H1 (cell line): Measurements from ENCODE around the gene PRDX2. TPM values are rescaled to one million over a fixed set of nuclear protein-coding genes. Genes with fewer than 3 reads are reported as not detected.

ENCODE experiments used
- CTCF ChIA-PET: fragments of 300-600 bp; sonication (Branson Sonifier 250); formaldehyde crosslinking; loops from one replicate; lab custom pipeline; 2021; ENCODE audit not compliant: partially characterized antibody; lab: Charles Lee
- POLR2A ChIA-PET: fragments of 300-600 bp; sonication (Branson Sonifier 250); formaldehyde crosslinking; loops from one replicate; lab custom pipeline; 2021; ENCODE audit warnings: inconsistent platforms; ENCODE audit not compliant: partially characterized antibody; lab: Charles Lee
- DNase-seq, 2 experiments: peaks; one replicate each; pipeline versions ENCODE4 v3.0.0 to v3.0.0-alpha.2; 2010 to 2022; ENCODE audit warnings: low spot score in 2 of 2, low read depth in 1 of 2, mixed read lengths in 1 of 2
- FAIRE-seq: peaks from 2 replicates; lab custom pipeline; 2011; peaks lifted over from hg19 to GRCh38; lab: Jason Lieb, UNC
- H2AFZ ChIP-seq: 2 replicates; pipeline ENCODE4 v1.8.1; 2012; ENCODE audit warnings: low read length, inconsistent platforms
- H2AK5ac ChIP-seq: 2 replicates; pipeline ENCODE4 v1.6.1; 2013; ENCODE audit warnings: low read depth, low read length
- H2BK120ac ChIP-seq: replicated peaks from 2 replicates; pipeline ENCODE3; 2013; ENCODE audit warnings: low read depth, low read length, inconsistent platforms
- H2BK12ac ChIP-seq: 2 replicates; pipeline ENCODE4 v1.6.1; 2013; ENCODE audit warnings: low read depth, low read length
- H2BK15ac ChIP-seq: 2 replicates; pipeline ENCODE4 v1.6.1; 2013; ENCODE audit warnings: low read length
- H2BK20ac ChIP-seq: 2 replicates; pipeline ENCODE4 v1.6.1; 2013; ENCODE audit warnings: low read length
- H2BK5ac ChIP-seq: 2 replicates; pipeline ENCODE4 v1.6.1; 2013; ENCODE audit warnings: low read depth, low read length
- H3K14ac ChIP-seq: 2 replicates; pipeline ENCODE4 v1.6.1; 2013; ENCODE audit warnings: inconsistent platforms; ENCODE audit not compliant: insufficient read length
- H3K18ac ChIP-seq: 2 replicates; pipeline ENCODE4 v1.6.1; 2013; ENCODE audit warnings: low read length; ENCODE audit errors: extremely low read depth
- H3K23ac ChIP-seq: 2 replicates; pipeline ENCODE4 v1.6.1; 2013; ENCODE audit warnings: inconsistent platforms; ENCODE audit not compliant: insufficient read length
- H3K23me2 ChIP-seq: 2 replicates; pipeline ENCODE4 v1.6.1; 2013; ENCODE audit warnings: low read depth, low read length
- H3K27ac ChIP-seq: 2 replicates; pipeline ENCODE4 v1.6.1; 2011; ENCODE audit warnings: low read depth, low read length, inconsistent platforms
- H3K27me3 ChIP-seq, 4 experiments: replicated peaks in 1 of 4; 1 replicate in 1 of 4; 2 replicates in 3 of 4; pipeline versions ENCODE4 v1.6.1 to v1.8.1; 2011 to 2013; ENCODE audit warnings: low read length in 3 of 4, mild to moderate bottlenecking in 3 of 4, inconsistent platforms in 2 of 4, mixed read lengths in 2 of 4, moderate library complexity in 1 of 4; ENCODE audit not compliant: control insufficient read depth in 3 of 4, insufficient read depth in 3 of 4; ENCODE audit errors: extremely low read depth in 1 of 4
- H3K36me3 ChIP-seq, 4 experiments: 2 replicates each; pipeline versions ENCODE4 v1.6.1 to v1.8.1; 2011 to 2013; ENCODE audit warnings: mild to moderate bottlenecking in 4 of 4, low read length in 3 of 4, moderate library complexity in 2 of 4, control low read depth in 1 of 4, inconsistent platforms in 1 of 4; ENCODE audit not compliant: insufficient read depth in 4 of 4, control insufficient read depth in 2 of 4
- H3K4ac ChIP-seq: replicated peaks from 2 replicates; pipeline ENCODE3; 2013; ENCODE audit warnings: low read length, low read depth, mixed read lengths, inconsistent platforms; ENCODE audit not compliant: insufficient read length
- H3K4me1 ChIP-seq, 4 experiments: replicated peaks in 1 of 4; 1 replicate in 1 of 4; 2 replicates in 3 of 4; pipeline versions ENCODE4 v1.6.1 to v1.8.1; 2011 to 2013; ENCODE audit warnings: low read length in 3 of 4, inconsistent platforms in 2 of 4, mixed read lengths in 1 of 4; ENCODE audit not compliant: insufficient read depth in 4 of 4, control insufficient read depth in 3 of 4
- H3K4me2 ChIP-seq, 2 experiments: 2 replicates each; pipeline versions ENCODE4 v1.6.1 to v1.8.1; 2011 to 2013; ENCODE audit warnings: low read depth in 2 of 2, low read length in 2 of 2, control low read depth in 1 of 2, inconsistent platforms in 1 of 2, mild to moderate bottlenecking in 1 of 2; ENCODE audit not compliant: insufficient read depth in 1 of 2
- H3K4me3 ChIP-seq, 4 experiments: fragments of 200-600, 300-600 bp in 1 of 4; sonication (generic), shearing (Covaris generic), sonication (Bioruptor Twin) in 1 of 4; 2 replicates each; pipeline versions ENCODE4 v1.5.1 to v1.8.1; 2011 to 2016; ENCODE audit warnings: low read length in 4 of 4, low read depth in 3 of 4, control low read depth in 2 of 4, inconsistent platforms in 2 of 4, mild to moderate bottlenecking in 2 of 4, mixed read lengths in 1 of 4, moderate library complexity in 1 of 4; ENCODE audit not compliant: insufficient read depth in 2 of 4; ENCODE audit errors: extremely low read depth in 1 of 4
- H3K56ac ChIP-seq: replicated peaks from 2 replicates; pipeline ENCODE3; 2013; ENCODE audit warnings: low read depth, mild to moderate bottlenecking, mixed read lengths, low read length, inconsistent platforms; ENCODE audit not compliant: insufficient read length
- H3K79me1 ChIP-seq: 2 replicates; pipeline ENCODE4 v1.6.1; 2013; ENCODE audit warnings: low read depth, low read length, control low read depth
- H3K79me2 ChIP-seq, 2 experiments: 2 replicates each; pipeline versions ENCODE4 v1.6.1 to v1.8.1; 2012 to 2013; ENCODE audit warnings: low read length in 2 of 2, mild to moderate bottlenecking in 2 of 2, inconsistent platforms in 1 of 2; ENCODE audit not compliant: insufficient read depth in 2 of 2, control insufficient read depth in 1 of 2
- H3K9ac ChIP-seq, 4 experiments: replicated peaks in 1 of 4; 1 replicate in 1 of 4; 2 replicates in 3 of 4; pipeline versions ENCODE4 v1.6.1 to v1.8.1; 2011 to 2013; ENCODE audit warnings: low read depth in 3 of 4, low read length in 3 of 4, control low read depth in 2 of 4, mild to moderate bottlenecking in 2 of 4, moderate library complexity in 2 of 4, inconsistent platforms in 1 of 4; ENCODE audit errors: extremely low read depth in 1 of 4
- H3K9me3 ChIP-seq, 2 experiments: 2 replicates each; pipeline versions ENCODE4 v1.6.1 to v1.8.1; 2012 to 2013; ENCODE audit warnings: mild to moderate bottlenecking in 2 of 2, moderate library complexity in 2 of 2, control low read depth in 1 of 2, inconsistent platforms in 1 of 2, low read depth in 1 of 2, low read length in 1 of 2, mixed read lengths in 1 of 2; ENCODE audit not compliant: insufficient read depth in 2 of 2
- H4K20me1 ChIP-seq, 2 experiments: replicated peaks in 1 of 2; 2 replicates each; pipeline versions ENCODE3 to v1.8.1; 2011 to 2013; ENCODE audit warnings: inconsistent platforms in 2 of 2, low read length in 2 of 2, mild to moderate bottlenecking in 1 of 2; ENCODE audit not compliant: insufficient read depth in 2 of 2, control insufficient read depth in 1 of 2
- H4K5ac ChIP-seq: 2 replicates; pipeline ENCODE4 v1.6.1; 2013; ENCODE audit warnings: low read length, low read depth, mixed read lengths, inconsistent platforms; ENCODE audit not compliant: insufficient read length
- H4K8ac ChIP-seq: 2 replicates; pipeline ENCODE4 v1.8.0; 2013; ENCODE audit warnings: mild to moderate bottlenecking, moderate library complexity, low read length, inconsistent platforms; ENCODE audit not compliant: insufficient read depth; ENCODE audit errors: extremely low read depth
- H4K91ac ChIP-seq: replicated peaks from 2 replicates; pipeline ENCODE3; 2013; ENCODE audit warnings: low read length, mixed read lengths, inconsistent platforms; ENCODE audit not compliant: insufficient read length
- ASH2L ChIP-seq: fragments of 200-600, 300-600 bp; sonication (generic); IDR thresholded peaks from one replicate; pipeline ENCODE4 v1.7.1; 2017; ENCODE audit warnings: low read length
- BCL11A ChIP-seq, 2 experiments: IDR thresholded peaks; one replicate each; pipeline ENCODE4 v1.6.1; 2011; ENCODE audit warnings: low read depth in 2 of 2, low read length in 2 of 2, mild to moderate bottlenecking in 2 of 2
- CEBPB ChIP-seq: IDR thresholded peaks from 2 replicates; pipeline ENCODE4 v1.6.1; 2012; ENCODE audit warnings: low read depth, low read length
- HDAC6 ChIP-seq: IDR thresholded peaks from one replicate; pipeline ENCODE4 v1.7.1; 2012; ENCODE audit warnings: low read depth, mild to moderate bottlenecking, inconsistent platforms, low read length, moderate library complexity
- KDM4A ChIP-seq: IDR thresholded peaks from one replicate; pipeline ENCODE4 v1.7.1; 2012; ENCODE audit warnings: low read depth, mild to moderate bottlenecking, moderate library complexity, low read length, inconsistent platforms; ENCODE audit not compliant: severe bottlenecking
- PHF8 ChIP-seq: fragments of 200-600 bp; sonication (generic); conservative IDR thresholded peaks from 2 replicates; pipeline ENCODE4 v1.7.1; 2012; ENCODE audit warnings: low read depth, mild to moderate bottlenecking, inconsistent platforms, low read length, moderate library complexity
- POLR2AphosphoS5 ChIP-seq: IDR thresholded peaks from 2 replicates; pipeline ENCODE4 v1.6.1; 2011; ENCODE audit warnings: low read depth, low read length
- RBBP5 ChIP-seq: IDR thresholded peaks from 2 replicates; pipeline ENCODE4 v1.7.1; 2012; ENCODE audit warnings: low read depth, mild to moderate bottlenecking, inconsistent platforms, low read length, moderate library complexity, borderline replicate concordance
- TAF1 ChIP-seq: IDR thresholded peaks from 2 replicates; pipeline ENCODE4 v1.6.1; 2011; ENCODE audit warnings: mild to moderate bottlenecking, low read depth, low read length
- WGBS, 2 experiments: shearing (Covaris generic) in 1 of 2; methylation state at CpG; one replicate each; pipeline versions ENCODE4 v1.1.6 to v1.1.7; 2013 to 2015; ENCODE audit warnings: low lambda C conversion rate in 2 of 2, mixed read lengths in 2 of 2, inconsistent platforms in 1 of 2, low coverage in 1 of 2, missing lambda C conversion rate in 1 of 2; ENCODE audit not compliant: insufficient replicate concordance in 2 of 2, insufficient coverage in 1 of 2, insufficient read length in 1 of 2; ENCODE audit errors: extremely low coverage in 1 of 2, missing lambda C conversion rate in 1 of 2; 5-methylcytosine and 5-hydroxymethylcytosine counted together
- polyA plus RNA-seq, 7 experiments: library from polyadenylated mRNA; depleted of rRNA in 3 of 7; stranded (reverse) in 5 of 7; unstranded in 2 of 7; fragments of >200 nt in 5 of 7; fragments of 200-250 nt in 2 of 7; gene quantifications; 1 replicate in 5 of 7; 2 replicates in 1 of 7; 4 replicates in 1 of 7; pipeline versions ENCODE4 v1.2.1 to v1.2.3, GENCODE V29; 2011 to 2013; ENCODE audit warnings: missing spikeins in 2 of 7, mixed read lengths in 2 of 7
- total RNA-seq: library from RNA; stranded (reverse); fragmentation: NEBNext Ultra II Directional; extraction: Animal tissue kit (Norgen Biotek cat#: 25700); gene quantifications from 2 replicates; pipeline ENCODE4 v1.2.1, GENCODE V29; 2021

The PRDX2 gene
- total and polyA plus RNA-seq, 2 of the 8 experiments (the other 6 are each of a cell fraction or from before 2014, with no cell fraction given) = 380 to 748 TPM

GRCh38 chr19:12833738-12834565 lies 32.4 kb upstream of the PRDX2 start:
- H2AK5ac ChIP-seq = no peak overlapping the region
- H3K4me2 ChIP-seq = peak overlapping the region; percentile 81 to 88
- FAIRE-seq = no peak
- no peak overlapping the region for H2AFZ ChIP-seq
- H3K4me1 ChIP-seq = peaks cover under 1 to 32% (median 16%) of the 10 kb centered on the region in 4 experiments
- 0 out of 2 replicates have a peak overlapping the region, but pooled peaks have one; percentile 88 for H2BK12ac ChIP-seq
- peak overlapping the region; percentile 40 for H4K5ac ChIP-seq
- peak overlapping the region; percentile 87 for H3K18ac ChIP-seq
- H3K27me3 ChIP-seq = peaks cover 0 to 13% (median 9%) of the 10 kb centered on the region in 4 experiments; a peak in 5 of 7 replicates
- 1% methylated on average over 39 of the region's 87 CpGs; no CpG with 5 or more reads in 1 of the 2 experiments for WGBS, 2 experiments
- H3K4ac ChIP-seq = no peak overlapping the region
- H3K9ac ChIP-seq = peak overlapping the region in 1 of 4 experiments; percentile 38; a peak in 1 of 7 replicates
- 0 out of 2 replicates have a peak overlapping the region, but pooled peaks have one; percentile 84 for H2BK15ac ChIP-seq
- H4K20me1 ChIP-seq = peaks cover 2 to 10% of the 10 kb centered on the region in 2 experiments
- peaks cover 21% of the 10 kb centered on the region for H3K23me2 ChIP-seq
- H4K91ac ChIP-seq = no peak overlapping the region
- H2BK5ac ChIP-seq = no peak overlapping the region; the same call in 1 of the 2 replicates
- H3K79me2 ChIP-seq = no peaks in the 10 kb centered on the region
- peak overlapping the region; percentile 73 for H4K8ac ChIP-seq
- DNase-seq = peak in 1 of 2 experiments; percentile 79
- TF ChIP-seq RBBP5 (peak; percentile 52; the same call in 1 of the 2 replicates), CEBPB (no peak), BCL11A (IDR thresholded peaks at IDR 0.05; ENCODE audit: low read depth in 2 of 2, low read length in 2 of 2) (no peak), HDAC6 (no peak), PHF8 (peak; percentile 47; the same call in 1 of the 2 replicates), POLR2AphosphoS5 (no peak; the same call in 1 of the 2 replicates), KDM4A (peak; percentile 88), ASH2L (peak; percentile 64), TAF1 (0 out of 2 replicates have a peak, but pooled peaks have one; percentile 18)
- peak overlapping the region; percentile 81 for H3K56ac ChIP-seq
- H3K4me3 ChIP-seq = peak overlapping the region; percentile 62 to 81 (median 70)
- CTCF ChIA-PET = interaction anchor here (0.8 to 2.7 kb wide), 7 partner anchors 9 to 55 kb away, joined by 3 to 11 read pairs (median 6); partner anchors contain the start of gene RNASEH2A
- H3K27ac ChIP-seq = no peak overlapping the region
- H2BK120ac ChIP-seq = no peak overlapping the region
- H3K23ac ChIP-seq = no peak overlapping the region
- H3K36me3 ChIP-seq = no peaks in the 10 kb centered on the region
- H3K79me1 ChIP-seq = no peaks in the 10 kb centered on the region
- POLR2A ChIA-PET = interaction anchor here (0.7 to 2.3 kb wide), 10 partner anchors 9 to 111 kb away, joined by 3 to 13 read pairs (median 4); partner anchors contain the start of genes DNASE2 and TNPO2
- H3K9me3 ChIP-seq = no peaks in the 10 kb centered on the region
- H3K14ac ChIP-seq = no peak overlapping the region
- H2BK20ac ChIP-seq = no peak overlapping the region
